ENCODE data around the gene GPR108.

DNA sequence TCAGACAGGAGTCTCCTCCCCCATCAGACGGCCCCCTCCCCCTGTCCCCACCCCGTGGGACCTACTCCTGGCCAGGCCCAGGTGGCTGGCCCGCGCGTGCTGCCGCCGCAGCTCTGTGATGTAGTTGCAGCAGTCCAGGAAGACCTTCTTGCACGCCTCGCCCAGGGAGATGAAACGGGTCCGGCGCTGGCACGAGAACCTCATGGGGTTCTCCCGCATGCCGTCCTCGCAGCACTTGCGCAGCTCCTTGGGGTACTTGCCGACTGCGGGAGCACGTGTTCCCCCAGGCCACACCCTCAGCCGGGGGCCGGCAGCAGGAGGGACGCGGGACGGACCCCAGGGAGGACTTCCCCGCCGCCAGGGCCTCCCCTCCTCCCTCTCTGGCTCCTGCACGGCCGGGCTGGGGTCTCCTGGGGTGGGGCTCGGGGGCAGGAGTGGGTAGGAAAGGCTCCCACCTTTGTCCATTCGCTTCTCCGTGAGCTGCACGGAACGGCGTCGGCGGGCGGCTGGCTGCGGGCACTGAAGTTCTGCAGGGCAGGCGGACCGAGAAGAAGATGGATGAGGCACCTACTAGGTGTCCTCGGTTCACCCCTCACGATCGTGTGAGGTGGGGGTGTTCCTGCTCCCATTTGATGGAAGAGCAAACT is 30.2 kb downstream of the GPR108 start:
- TF ChIP-seq, protein P1, sequence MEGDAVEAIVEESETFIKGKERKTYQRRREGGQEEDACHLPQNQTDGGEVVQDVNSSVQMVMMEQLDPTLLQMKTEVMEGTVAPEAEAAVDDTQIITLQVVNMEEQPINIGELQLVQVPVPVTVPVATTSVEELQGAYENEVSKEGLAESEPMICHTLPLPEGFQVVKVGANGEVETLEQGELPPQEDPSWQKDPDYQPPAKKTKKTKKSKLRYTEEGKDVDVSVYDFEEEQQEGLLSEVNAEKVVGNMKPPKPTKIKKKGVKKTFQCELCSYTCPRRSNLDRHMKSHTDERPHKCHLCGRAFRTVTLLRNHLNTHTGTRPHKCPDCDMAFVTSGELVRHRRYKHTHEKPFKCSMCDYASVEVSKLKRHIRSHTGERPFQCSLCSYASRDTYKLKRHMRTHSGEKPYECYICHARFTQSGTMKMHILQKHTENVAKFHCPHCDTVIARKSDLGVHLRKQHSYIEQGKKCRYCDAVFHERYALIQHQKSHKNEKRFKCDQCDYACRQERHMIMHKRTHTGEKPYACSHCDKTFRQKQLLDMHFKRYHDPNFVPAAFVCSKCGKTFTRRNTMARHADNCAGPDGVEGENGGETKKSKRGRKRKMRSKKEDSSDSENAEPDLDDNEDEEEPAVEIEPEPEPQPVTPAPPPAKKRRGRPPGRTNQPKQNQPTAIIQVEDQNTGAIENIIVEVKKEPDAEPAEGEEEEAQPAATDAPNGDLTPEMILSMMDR (conservative IDR thresholded peaks at IDR 0.05; ENCODE audit: low read length): no peak
- TF ChIP-seq EZH2phosphoT487 (IDR thresholded peaks at IDR 0.05; ENCODE audit: borderline replicate concordance, low read depth, low read length): no peak
